ENCODE data around the gene CFAP251. TPM values are rescaled to one million over a fixed set of nuclear protein-coding genes. Genes with fewer than 3 reads are reported as not detected.
A peak's percentile ranks its signal among the peaks of the same experiment; 100 is the strongest.

CFAP251 gene
- total and polyA plus RNA-seq, 2 of the 8 experiments (the other 6 are each of a cell fraction or from before 2014, with no cell fraction given): 1.8 to 2.9 TPM

DNA sequence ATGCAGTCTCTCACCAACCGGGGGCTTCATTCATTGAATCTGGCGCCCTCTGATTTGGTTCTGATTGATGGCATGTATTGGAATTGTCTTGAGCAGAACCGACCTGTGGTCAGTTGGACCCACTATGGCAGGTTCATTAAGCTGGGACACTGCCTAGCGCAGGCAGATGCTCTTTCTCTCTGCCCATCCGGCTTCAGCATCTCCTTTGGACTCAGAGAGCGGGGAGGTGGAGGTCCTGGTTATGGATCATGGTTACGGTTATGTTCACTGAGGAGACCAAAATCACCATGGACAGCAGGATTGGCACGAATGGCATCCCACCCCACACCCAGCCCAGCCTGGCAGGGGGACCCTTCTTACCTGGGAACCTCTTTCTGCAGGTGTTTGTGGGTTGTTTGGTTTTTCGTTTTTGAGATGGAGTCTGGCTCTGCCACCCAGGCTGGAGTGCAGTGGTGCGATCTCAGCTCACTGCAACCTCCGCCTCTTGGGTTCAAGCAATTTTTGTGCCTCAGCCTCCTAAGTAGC is 86.9 kb downstream of the CFAP251 start:
- Histone ChIP-seq H3K4me2 (ENCODE audit: insufficient read depth in 1 of 2, low read depth in 2 of 2, low read length in 2 of 2) (no peak overlapping the region), H2AK5ac (ENCODE audit: low read depth, low read length) (0 out of 2 replicates have a peak overlapping the region, but pooled peaks have one; percentile 13), H2BK12ac (ENCODE audit: low read depth, low read length) (0 out of 2 replicates have a peak overlapping the region, but pooled peaks have one; percentile 27), H3K27ac (ENCODE audit: low read depth, low read length) (no peak overlapping the region), H3K79me1 (ENCODE audit: low read depth, low read length) (no peaks in the 10 kb centered on the region), H3K4me1 (replicated peaks in 1 of 4; ENCODE audit: control insufficient read depth in 3 of 4, insufficient read depth in 4 of 4, low read length in 3 of 4) (peaks cover 0 to 3% (median 0%) of the 10 kb centered on the region in 4 experiments; a peak in 2 of 7 replicates), H3K23ac (ENCODE audit: insufficient read length) (peak overlapping the region; percentile 86), H2BK120ac (replicated peaks; ENCODE audit: low read depth, low read length) (no peak overlapping the region), H2BK15ac (ENCODE audit: low read length) (no peak overlapping the region), H3K23me2 (ENCODE audit: low read depth, low read length) (no peaks in the 10 kb centered on the region), H3K79me2 (ENCODE audit: control insufficient read depth in 1 of 2, insufficient read depth in 2 of 2, low read length in 2 of 2) (no peaks in the 10 kb centered on the region), H2BK5ac (ENCODE audit: low read depth, low read length) (no peak overlapping the region), H4K5ac (ENCODE audit: insufficient read length, low read depth, low read length) (no peak overlapping the region), H3K14ac (ENCODE audit: insufficient read length) (no peak overlapping the region), H4K20me1 (replicated peaks in 1 of 2; ENCODE audit: control insufficient read depth in 1 of 2, insufficient read depth in 2 of 2, low read length in 2 of 2) (no peaks in the 10 kb centered on the region), H2AFZ (ENCODE audit: low read length) (no peak overlapping the region), H3K9ac (replicated peaks in 1 of 4; ENCODE audit: extremely low read depth in 1 of 4, low read depth in 3 of 4, low read length in 3 of 4) (no peak overlapping the region), H3K18ac (ENCODE audit: extremely low read depth, low read length) (no peak overlapping the region; the same call in 1 of the 2 replicates), H2BK20ac (ENCODE audit: low read length) (no peak overlapping the region), H3K27me3 (replicated peaks in 1 of 4; ENCODE audit: control insufficient read depth in 3 of 4, extremely low read depth in 1 of 4, insufficient read depth in 3 of 4, low read length in 3 of 4) (no peaks in the 10 kb centered on the region), H3K56ac (replicated peaks; ENCODE audit: insufficient read length, low read depth, low read length) (no peak overlapping the region), H3K36me3 (ENCODE audit: control insufficient read depth in 2 of 4, insufficient read depth in 4 of 4, low read length in 3 of 4) (no peaks in the 10 kb centered on the region), H4K8ac (ENCODE audit: extremely low read depth, insufficient read depth, low read length) (no peak overlapping the region), H3K9me3 (ENCODE audit: insufficient read depth in 2 of 2, low read depth in 1 of 2, low read length in 1 of 2) (no peaks in the 10 kb centered on the region), H4K91ac (replicated peaks; ENCODE audit: insufficient read length, low read length) (no peak overlapping the region), H3K4me3 (ENCODE audit: extremely low read depth in 1 of 4, insufficient read depth in 2 of 4, low read depth in 3 of 4, low read length in 4 of 4) (no peak overlapping the region), H3K4ac (replicated peaks; ENCODE audit: insufficient read length, low read depth, low read length) (no peak overlapping the region)
- 87% methylated on average over 11 of the region's 11 CpGs; no CpG with 5 or more reads in 1 of the 2 experiments for WGBS, 2 experiments (ENCODE audit: extremely low coverage in 1 of 2, insufficient coverage in 1 of 2, insufficient read length in 1 of 2, insufficient replicate concordance in 2 of 2, low coverage in 1 of 2, low lambda C conversion rate in 2 of 2, missing lambda C conversion rate in 1 of 2)
- DNase-seq (ENCODE audit: low read depth in 1 of 2, low spot score in 2 of 2) (no peak), FAIRE-seq (no peak)
- ChIA-PET CTCF (ENCODE audit: partially characterized antibody) (interaction anchor here (1.1 to 1.4 kb wide), 3 partner anchors 14 to 114 kb away, joined by 3 to 4 read pairs (median 4); no protein-coding TSS in a partner anchor), POLR2A (ENCODE audit: partially characterized antibody) (interaction anchor here (0.5 to 1.8 kb wide), 4 partner anchors 9 to 16 kb away, joined by 3 to 9 read pairs (median 4); no protein-coding TSS in a partner anchor)
- TF ChIP-seq, protein P1, sequence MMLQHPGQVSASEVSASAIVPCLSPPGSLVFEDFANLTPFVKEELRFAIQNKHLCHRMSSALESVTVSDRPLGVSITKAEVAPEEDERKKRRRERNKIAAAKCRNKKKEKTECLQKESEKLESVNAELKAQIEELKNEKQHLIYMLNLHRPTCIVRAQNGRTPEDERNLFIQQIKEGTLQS (IDR thresholded peaks at IDR 0.05; ENCODE audit: insufficient read depth, low read depth, low read length): no peak
- TF ChIP-seq YY1 (IDR thresholded peaks at IDR 0.05; ENCODE audit: low read depth, low read length) (no peak), RFX5 (IDR thresholded peaks at IDR 0.05; ENCODE audit: borderline replicate concordance, low read depth, low read length) (no peak), KDM4A (IDR thresholded peaks at IDR 0.05; ENCODE audit: low read depth, low read length, severe bottlenecking) (no peak), CHD1 (IDR thresholded peaks at IDR 0.05; ENCODE audit: low read depth, low read length) (no peak), EGR1 (IDR thresholded peaks at IDR 0.05; ENCODE audit: borderline replicate concordance, low read depth, low read length) (no peak), CBX8 (IDR thresholded peaks at IDR 0.05; ENCODE audit: borderline replicate concordance, low read depth, low read length) (no peak), FOSL1 (IDR thresholded peaks at IDR 0.05; ENCODE audit: insufficient read depth, low read depth, low read length) (no peak), CHD2 (IDR thresholded peaks at IDR 0.05; ENCODE audit: low read length) (no peak), CREB1 (IDR thresholded peaks at IDR 0.05) (no peak), TAF7 (optimal IDR thresholded peaks at IDR 0.05; ENCODE audit: borderline replicate concordance, low read depth, low read length) (no peak), POLR2A (IDR thresholded peaks at IDR 0.05; ENCODE audit: control extremely low read depth in 1 of 2, low read depth in 2 of 2, low read length in 2 of 2) (no peak)
- TF ChIP-seq, protein P2, sequence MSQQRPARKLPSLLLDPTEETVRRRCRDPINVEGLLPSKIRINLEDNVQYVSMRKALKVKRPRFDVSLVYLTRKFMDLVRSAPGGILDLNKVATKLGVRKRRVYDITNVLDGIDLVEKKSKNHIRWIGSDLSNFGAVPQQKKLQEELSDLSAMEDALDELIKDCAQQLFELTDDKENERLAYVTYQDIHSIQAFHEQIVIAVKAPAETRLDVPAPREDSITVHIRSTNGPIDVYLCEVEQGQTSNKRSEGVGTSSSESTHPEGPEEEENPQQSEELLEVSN (IDR thresholded peaks at IDR 0.05): no peak

All from H1 (cell line).